ENCODE results near the gene VPS35. TPM values are rescaled to one million over a fixed set of nuclear protein-coding genes. Genes with fewer than 3 reads are reported as not detected.

Gene VPS35
- total and polyA plus RNA-seq, 11 donors = 16.7 to 118 (median 84.4) TPM

DNA sequence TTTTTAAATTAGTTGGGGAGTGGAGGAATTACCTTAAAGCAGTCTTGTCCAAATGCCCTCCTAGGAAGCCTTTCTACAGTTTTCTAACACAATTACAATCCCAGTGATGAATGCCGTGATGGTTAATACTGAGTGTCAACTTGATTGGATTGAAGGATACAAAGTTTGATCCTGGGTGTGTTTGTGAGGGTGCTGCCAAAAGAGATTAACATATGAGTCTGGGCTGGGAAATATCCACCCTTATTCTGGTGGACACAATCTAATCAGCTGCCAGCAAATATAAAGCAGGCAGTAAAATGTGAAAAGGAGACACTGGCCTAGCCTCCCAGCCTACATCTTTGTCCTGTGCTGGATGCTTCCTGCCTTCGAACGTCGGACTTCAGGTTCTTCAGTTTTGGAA, 12.6 kb upstream of the VPS35 start:
- H3K4me3 ChIP-seq = no peak overlapping the region
- no peak overlapping the region for H3K27ac ChIP-seq
- peaks cover 0 to 58% (median 6%) of the 10 kb centered on the region in 9 donors for H3K36me3 ChIP-seq
- TF ChIP-seq, protein P1, sequence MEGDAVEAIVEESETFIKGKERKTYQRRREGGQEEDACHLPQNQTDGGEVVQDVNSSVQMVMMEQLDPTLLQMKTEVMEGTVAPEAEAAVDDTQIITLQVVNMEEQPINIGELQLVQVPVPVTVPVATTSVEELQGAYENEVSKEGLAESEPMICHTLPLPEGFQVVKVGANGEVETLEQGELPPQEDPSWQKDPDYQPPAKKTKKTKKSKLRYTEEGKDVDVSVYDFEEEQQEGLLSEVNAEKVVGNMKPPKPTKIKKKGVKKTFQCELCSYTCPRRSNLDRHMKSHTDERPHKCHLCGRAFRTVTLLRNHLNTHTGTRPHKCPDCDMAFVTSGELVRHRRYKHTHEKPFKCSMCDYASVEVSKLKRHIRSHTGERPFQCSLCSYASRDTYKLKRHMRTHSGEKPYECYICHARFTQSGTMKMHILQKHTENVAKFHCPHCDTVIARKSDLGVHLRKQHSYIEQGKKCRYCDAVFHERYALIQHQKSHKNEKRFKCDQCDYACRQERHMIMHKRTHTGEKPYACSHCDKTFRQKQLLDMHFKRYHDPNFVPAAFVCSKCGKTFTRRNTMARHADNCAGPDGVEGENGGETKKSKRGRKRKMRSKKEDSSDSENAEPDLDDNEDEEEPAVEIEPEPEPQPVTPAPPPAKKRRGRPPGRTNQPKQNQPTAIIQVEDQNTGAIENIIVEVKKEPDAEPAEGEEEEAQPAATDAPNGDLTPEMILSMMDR (IDR thresholded peaks at IDR 0.05) = no peak
- TF ChIP-seq POLR2A (IDR thresholded peaks at IDR 0.05) = no peak
- no peak for DNase-seq
- no peaks in the 10 kb centered on the region for H3K9me3 ChIP-seq
- intact Hi-C loops (cut with DNase I) = no loop called here
- no peaks in the 10 kb centered on the region for H3K27me3 ChIP-seq
- H3K4me1 ChIP-seq = peaks cover 0 to 10% (median under 1%) of the 10 kb centered on the region in 12 donors
- WGBS, 4 donors = 61 to 76% (median 71%) methylated on average over 4 of the region's 4 CpGs
- ATAC-seq = no peak

DNA sequence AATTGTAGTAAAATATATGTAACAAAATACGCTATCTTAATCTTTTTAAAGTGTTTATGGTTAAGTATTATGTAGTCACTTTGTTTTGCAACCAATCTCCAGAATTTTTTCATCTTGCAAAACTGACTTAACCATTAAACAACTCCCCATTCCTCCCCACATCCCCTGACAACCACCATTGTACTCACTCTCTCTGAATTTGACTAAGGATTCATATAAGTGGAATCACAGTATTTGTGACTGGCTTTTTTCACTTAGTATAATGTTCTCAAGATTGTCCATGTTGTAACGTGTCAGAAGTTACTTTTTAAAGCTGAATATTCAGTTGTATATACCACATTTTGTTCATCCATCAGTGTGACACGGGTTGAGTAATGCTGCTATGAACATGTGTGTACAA, 11.1 kb upstream of the VPS35 start:
- Histone ChIP-seq H3K27me3 (no peaks in the 10 kb centered on the region), H3K36me3 (peaks cover 0 to 44% (median 0%) of the 10 kb centered on the region in 9 donors), H3K9me3 (no peaks in the 10 kb centered on the region), H3K4me3 (no peak overlapping the region), H3K4me1 (peaks cover 0 to 17% (median 5%) of the 10 kb centered on the region in 12 donors), H3K27ac (no peak overlapping the region)
- 80 to 92% (median 88%) methylated on average over 3 of the region's 3 CpGs for WGBS, 4 donors
- TF ChIP-seq POLR2A (IDR thresholded peaks at IDR 0.05) = no peak
- TF ChIP-seq, protein P1 (IDR thresholded peaks at IDR 0.05) = no peak
- DNase-seq (no peak), ATAC-seq (no peak)
- intact Hi-C loops (cut with DNase I) = no loop called here

DNA sequence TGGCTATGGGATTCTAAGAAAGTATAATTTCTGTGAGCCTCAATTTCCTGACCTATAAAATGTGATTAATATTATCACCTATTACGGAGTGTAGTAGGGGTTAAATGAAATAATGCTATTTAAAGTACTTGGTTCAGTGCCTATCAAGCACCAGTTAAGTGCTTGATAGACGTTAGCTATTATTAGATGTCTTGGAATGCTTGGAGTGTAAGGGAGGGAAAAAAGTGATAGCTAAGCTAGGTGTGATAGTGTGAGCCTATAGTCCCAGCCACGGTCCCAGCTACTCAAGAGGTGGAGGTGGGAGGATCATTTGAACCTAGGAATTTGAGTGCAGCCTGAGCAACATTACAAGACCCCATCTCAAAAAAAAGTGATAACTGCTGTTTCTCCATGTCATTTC, 8.0 kb upstream of the VPS35 start:
- intact Hi-C loops (cut with DNase I) = loop anchor here in 5 of 10 donors (5.0 to 10.0 kb wide), 4 partner anchors 48 to 108 kb away; partner anchors contain the start of gene MYLK3 (in 3 of the 5)
- peaks cover 0 to 22% (median 5%) of the 10 kb centered on the region in 12 donors for H3K4me1 ChIP-seq
- ATAC-seq (peak; percentile 32 to 72 (median 56)), DNase-seq (no peak)
- H3K4me3 ChIP-seq = no peak overlapping the region
- no peaks in the 10 kb centered on the region for H3K9me3 ChIP-seq
- 32 to 55% (median 43%) methylated on average over 3 of the region's 3 CpGs for WGBS, 4 donors
- no peak for TF ChIP-seq POLR2A (IDR thresholded peaks at IDR 0.05)
- TF ChIP-seq, protein P1 (IDR thresholded peaks at IDR 0.05) = no peak
- H3K27me3 ChIP-seq = no peaks in the 10 kb centered on the region
- peaks cover 0 to 13% (median 0%) of the 10 kb centered on the region in 9 donors for H3K36me3 ChIP-seq
- peak overlapping the region in 11 of 12 donors; percentile 2 to 60 (median 41) for H3K27ac ChIP-seq

DNA sequence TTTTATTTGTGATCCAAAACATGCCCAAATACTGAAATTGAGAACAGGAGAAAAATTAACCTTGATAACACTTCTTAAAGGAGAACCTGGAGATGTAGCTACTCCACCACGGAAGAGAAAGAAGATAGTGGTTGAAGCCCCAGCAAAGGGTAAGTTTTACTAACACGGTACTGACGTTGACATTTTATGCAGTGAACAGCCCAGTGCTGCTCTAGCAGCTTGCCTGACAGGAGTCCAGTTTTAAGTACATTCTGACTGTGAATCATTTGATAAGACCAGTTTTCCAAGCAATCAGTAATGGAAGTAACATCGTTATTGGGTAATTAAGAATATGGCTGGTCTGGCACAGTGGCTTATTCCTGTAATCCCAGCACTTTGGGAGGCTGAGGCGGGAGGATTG, 7.0 kb upstream of the VPS35 start:
- no peak overlapping the region for H3K4me3 ChIP-seq
- peaks cover 0 to 26% (median 6%) of the 10 kb centered on the region in 12 donors for H3K4me1 ChIP-seq
- DNase-seq (no peak), ATAC-seq (peak in 3 of 4 donors; percentile 15 to 35 (median 30))
- H3K9me3 ChIP-seq = no peaks in the 10 kb centered on the region
- intact Hi-C loops (cut with DNase I) = loop anchor here in 5 of 10 donors (5.0 to 10.0 kb wide), 4 partner anchors 49 to 109 kb away; partner anchors contain the start of gene MYLK3 (in 3 of the 5)
- peak overlapping the region in 8 of 12 donors; percentile 19 to 60 (median 52) for H3K27ac ChIP-seq
- 54 to 68% (median 61%) methylated on average over 5 of the region's 5 CpGs for WGBS, 4 donors
- H3K36me3 ChIP-seq = peaks cover 0 to 3% (median 0%) of the 10 kb centered on the region in 9 donors
- TF ChIP-seq, protein P1 (IDR thresholded peaks at IDR 0.05) = no peak
- TF ChIP-seq POLR2A (IDR thresholded peaks at IDR 0.05) = no peak
- H3K27me3 ChIP-seq = no peaks in the 10 kb centered on the region

All from heart left ventricle (tissue), 16 donors.